Uterus (tissue), 2 donors: ENCODE measurements around the gene STON1.

ENCODE experiments used
- CTCF ChIP-seq, 4 experiments: fragments of 200-600 bp in 2 of 4; fragments of 450-650 bp in 2 of 4; sonication (generic) in 2 of 4; IDR thresholded peaks; one replicate each; pipeline ENCODE4 v1.5.1; 2016 to 2019; ENCODE audit warnings: antibody characterized with exemption in 4 of 4, mild to moderate bottlenecking in 2 of 4, moderate library complexity in 1 of 4
- POLR2A ChIP-seq, 2 donors: fragments of 450-650 bp; IDR thresholded peaks; one replicate each; pipeline ENCODE4 v1.6.1; 2016; ENCODE audit warnings: antibody characterized with exemption in 2 of 2, mild to moderate bottlenecking in 1 of 2, moderate library complexity in 1 of 2

GRCh38 chr2:48551548-48551947 is 21.6 kb downstream of the STON1 start:
- no peak for TF ChIP-seq POLR2A (IDR thresholded peaks at IDR 0.05)
- TF ChIP-seq CTCF (IDR thresholded peaks at IDR 0.05) = no peak
